H1 (cell line): ENCODE results near the gene DCBLD1. TPM values are rescaled to one million over a fixed set of nuclear protein-coding genes. Genes with fewer than 3 reads are reported as not detected.

Source experiments
- CTCF ChIA-PET: fragments of 300-600 bp; sonication (Branson Sonifier 250); formaldehyde crosslinking; loops from one replicate; lab custom pipeline; 2021; ENCODE audit not compliant: partially characterized antibody; lab: Charles Lee
- POLR2A ChIA-PET: fragments of 300-600 bp; sonication (Branson Sonifier 250); formaldehyde crosslinking; loops from one replicate; lab custom pipeline; 2021; ENCODE audit warnings: inconsistent platforms; ENCODE audit not compliant: partially characterized antibody; lab: Charles Lee
- DNase-seq, 2 experiments: peaks; one replicate each; pipeline versions ENCODE4 v3.0.0 to v3.0.0-alpha.2; 2010 to 2022; ENCODE audit warnings: low spot score in 2 of 2, low read depth in 1 of 2, mixed read lengths in 1 of 2
- FAIRE-seq: peaks from 2 replicates; lab custom pipeline; 2011; peaks lifted over from hg19 to GRCh38; lab: Jason Lieb, UNC
- H2AFZ ChIP-seq: 2 replicates; pipeline ENCODE4 v1.8.1; 2012; ENCODE audit warnings: low read length, inconsistent platforms
- H2AK5ac ChIP-seq: 2 replicates; pipeline ENCODE4 v1.6.1; 2013; ENCODE audit warnings: low read depth, low read length
- H2BK120ac ChIP-seq: replicated peaks from 2 replicates; pipeline ENCODE3; 2013; ENCODE audit warnings: low read depth, low read length, inconsistent platforms
- H2BK12ac ChIP-seq: 2 replicates; pipeline ENCODE4 v1.6.1; 2013; ENCODE audit warnings: low read depth, low read length
- H2BK15ac ChIP-seq: 2 replicates; pipeline ENCODE4 v1.6.1; 2013; ENCODE audit warnings: low read length
- H2BK20ac ChIP-seq: 2 replicates; pipeline ENCODE4 v1.6.1; 2013; ENCODE audit warnings: low read length
- H2BK5ac ChIP-seq: 2 replicates; pipeline ENCODE4 v1.6.1; 2013; ENCODE audit warnings: low read depth, low read length
- H3K14ac ChIP-seq: 2 replicates; pipeline ENCODE4 v1.6.1; 2013; ENCODE audit warnings: inconsistent platforms; ENCODE audit not compliant: insufficient read length
- H3K18ac ChIP-seq: 2 replicates; pipeline ENCODE4 v1.6.1; 2013; ENCODE audit warnings: low read length; ENCODE audit errors: extremely low read depth
- H3K23ac ChIP-seq: 2 replicates; pipeline ENCODE4 v1.6.1; 2013; ENCODE audit warnings: inconsistent platforms; ENCODE audit not compliant: insufficient read length
- H3K23me2 ChIP-seq: 2 replicates; pipeline ENCODE4 v1.6.1; 2013; ENCODE audit warnings: low read depth, low read length
- H3K27ac ChIP-seq: 2 replicates; pipeline ENCODE4 v1.6.1; 2011; ENCODE audit warnings: low read depth, low read length, inconsistent platforms
- H3K27me3 ChIP-seq, 4 experiments: replicated peaks in 1 of 4; 1 replicate in 1 of 4; 2 replicates in 3 of 4; pipeline versions ENCODE4 v1.6.1 to v1.8.1; 2011 to 2013; ENCODE audit warnings: low read length in 3 of 4, mild to moderate bottlenecking in 3 of 4, inconsistent platforms in 2 of 4, mixed read lengths in 2 of 4, moderate library complexity in 1 of 4; ENCODE audit not compliant: control insufficient read depth in 3 of 4, insufficient read depth in 3 of 4; ENCODE audit errors: extremely low read depth in 1 of 4
- H3K36me3 ChIP-seq, 4 experiments: 2 replicates each; pipeline versions ENCODE4 v1.6.1 to v1.8.1; 2011 to 2013; ENCODE audit warnings: mild to moderate bottlenecking in 4 of 4, low read length in 3 of 4, moderate library complexity in 2 of 4, control low read depth in 1 of 4, inconsistent platforms in 1 of 4; ENCODE audit not compliant: insufficient read depth in 4 of 4, control insufficient read depth in 2 of 4
- H3K4ac ChIP-seq: replicated peaks from 2 replicates; pipeline ENCODE3; 2013; ENCODE audit warnings: low read length, low read depth, mixed read lengths, inconsistent platforms; ENCODE audit not compliant: insufficient read length
- H3K4me1 ChIP-seq, 4 experiments: replicated peaks in 1 of 4; 1 replicate in 1 of 4; 2 replicates in 3 of 4; pipeline versions ENCODE4 v1.6.1 to v1.8.1; 2011 to 2013; ENCODE audit warnings: low read length in 3 of 4, inconsistent platforms in 2 of 4, mixed read lengths in 1 of 4; ENCODE audit not compliant: insufficient read depth in 4 of 4, control insufficient read depth in 3 of 4
- H3K4me2 ChIP-seq, 2 experiments: 2 replicates each; pipeline versions ENCODE4 v1.6.1 to v1.8.1; 2011 to 2013; ENCODE audit warnings: low read depth in 2 of 2, low read length in 2 of 2, control low read depth in 1 of 2, inconsistent platforms in 1 of 2, mild to moderate bottlenecking in 1 of 2; ENCODE audit not compliant: insufficient read depth in 1 of 2
- H3K4me3 ChIP-seq, 4 experiments: fragments of 200-600, 300-600 bp in 1 of 4; sonication (generic), shearing (Covaris generic), sonication (Bioruptor Twin) in 1 of 4; 2 replicates each; pipeline versions ENCODE4 v1.5.1 to v1.8.1; 2011 to 2016; ENCODE audit warnings: low read length in 4 of 4, low read depth in 3 of 4, control low read depth in 2 of 4, inconsistent platforms in 2 of 4, mild to moderate bottlenecking in 2 of 4, mixed read lengths in 1 of 4, moderate library complexity in 1 of 4; ENCODE audit not compliant: insufficient read depth in 2 of 4; ENCODE audit errors: extremely low read depth in 1 of 4
- H3K56ac ChIP-seq: replicated peaks from 2 replicates; pipeline ENCODE3; 2013; ENCODE audit warnings: low read depth, mild to moderate bottlenecking, mixed read lengths, low read length, inconsistent platforms; ENCODE audit not compliant: insufficient read length
- H3K79me1 ChIP-seq: 2 replicates; pipeline ENCODE4 v1.6.1; 2013; ENCODE audit warnings: low read depth, low read length, control low read depth
- H3K79me2 ChIP-seq, 2 experiments: 2 replicates each; pipeline versions ENCODE4 v1.6.1 to v1.8.1; 2012 to 2013; ENCODE audit warnings: low read length in 2 of 2, mild to moderate bottlenecking in 2 of 2, inconsistent platforms in 1 of 2; ENCODE audit not compliant: insufficient read depth in 2 of 2, control insufficient read depth in 1 of 2
- H3K9ac ChIP-seq, 4 experiments: replicated peaks in 1 of 4; 1 replicate in 1 of 4; 2 replicates in 3 of 4; pipeline versions ENCODE4 v1.6.1 to v1.8.1; 2011 to 2013; ENCODE audit warnings: low read depth in 3 of 4, low read length in 3 of 4, control low read depth in 2 of 4, mild to moderate bottlenecking in 2 of 4, moderate library complexity in 2 of 4, inconsistent platforms in 1 of 4; ENCODE audit errors: extremely low read depth in 1 of 4
- H3K9me3 ChIP-seq, 2 experiments: 2 replicates each; pipeline versions ENCODE4 v1.6.1 to v1.8.1; 2012 to 2013; ENCODE audit warnings: mild to moderate bottlenecking in 2 of 2, moderate library complexity in 2 of 2, control low read depth in 1 of 2, inconsistent platforms in 1 of 2, low read depth in 1 of 2, low read length in 1 of 2, mixed read lengths in 1 of 2; ENCODE audit not compliant: insufficient read depth in 2 of 2
- H4K20me1 ChIP-seq, 2 experiments: replicated peaks in 1 of 2; 2 replicates each; pipeline versions ENCODE3 to v1.8.1; 2011 to 2013; ENCODE audit warnings: inconsistent platforms in 2 of 2, low read length in 2 of 2, mild to moderate bottlenecking in 1 of 2; ENCODE audit not compliant: insufficient read depth in 2 of 2, control insufficient read depth in 1 of 2
- H4K5ac ChIP-seq: 2 replicates; pipeline ENCODE4 v1.6.1; 2013; ENCODE audit warnings: low read length, low read depth, mixed read lengths, inconsistent platforms; ENCODE audit not compliant: insufficient read length
- H4K8ac ChIP-seq: 2 replicates; pipeline ENCODE4 v1.8.0; 2013; ENCODE audit warnings: mild to moderate bottlenecking, moderate library complexity, low read length, inconsistent platforms; ENCODE audit not compliant: insufficient read depth; ENCODE audit errors: extremely low read depth
- H4K91ac ChIP-seq: replicated peaks from 2 replicates; pipeline ENCODE3; 2013; ENCODE audit warnings: low read length, mixed read lengths, inconsistent platforms; ENCODE audit not compliant: insufficient read length
- BCL11A ChIP-seq, 2 experiments: IDR thresholded peaks; one replicate each; pipeline ENCODE4 v1.6.1; 2011; ENCODE audit warnings: low read depth in 2 of 2, low read length in 2 of 2, mild to moderate bottlenecking in 2 of 2
- KDM1A ChIP-seq: fragments of 200-600, 300-600 bp; sonication (generic); IDR thresholded peaks from 2 replicates; pipeline ENCODE4 v1.7.1; 2016; ENCODE audit warnings: mild to moderate bottlenecking, low read length, borderline replicate concordance
- NRF1 ChIP-seq: IDR thresholded peaks from 2 replicates; pipeline ENCODE4 v1.6.1; 2011; ENCODE audit warnings: mild to moderate bottlenecking, low read depth, low read length, improper control_type of control experiment
- SRF ChIP-seq: IDR thresholded peaks from 2 replicates; pipeline ENCODE4 v1.6.1; 2011; ENCODE audit warnings: mild to moderate bottlenecking, low read depth, low read length, moderate library complexity
- WGBS, 2 experiments: shearing (Covaris generic) in 1 of 2; methylation state at CpG; one replicate each; pipeline versions ENCODE4 v1.1.6 to v1.1.7; 2013 to 2015; ENCODE audit warnings: low lambda C conversion rate in 2 of 2, mixed read lengths in 2 of 2, inconsistent platforms in 1 of 2, low coverage in 1 of 2, missing lambda C conversion rate in 1 of 2; ENCODE audit not compliant: insufficient replicate concordance in 2 of 2, insufficient coverage in 1 of 2, insufficient read length in 1 of 2; ENCODE audit errors: extremely low coverage in 1 of 2, missing lambda C conversion rate in 1 of 2; 5-methylcytosine and 5-hydroxymethylcytosine counted together
- polyA plus RNA-seq, 7 experiments: library from polyadenylated mRNA; depleted of rRNA in 3 of 7; stranded (reverse) in 5 of 7; unstranded in 2 of 7; fragments of >200 nt in 5 of 7; fragments of 200-250 nt in 2 of 7; gene quantifications; 1 replicate in 5 of 7; 2 replicates in 1 of 7; 4 replicates in 1 of 7; pipeline versions ENCODE4 v1.2.1 to v1.2.3, GENCODE V29; 2011 to 2013; ENCODE audit warnings: missing spikeins in 2 of 7, mixed read lengths in 2 of 7
- total RNA-seq: library from RNA; stranded (reverse); fragmentation: NEBNext Ultra II Directional; extraction: Animal tissue kit (Norgen Biotek cat#: 25700); gene quantifications from 2 replicates; pipeline ENCODE4 v1.2.1, GENCODE V29; 2021
- TF ChIP-seq, protein P1 (sequence below): IDR thresholded peaks from 2 replicates; pipeline ENCODE4 v1.6.1; 2011; ENCODE audit warnings: low read length, improper control_type of control experiment

Gene DCBLD1
- total and polyA plus RNA-seq, 2 of the 8 experiments (the other 6 are each of a cell fraction or from before 2014, with no cell fraction given) = 3.9 to 11.2 TPM

DNA sequence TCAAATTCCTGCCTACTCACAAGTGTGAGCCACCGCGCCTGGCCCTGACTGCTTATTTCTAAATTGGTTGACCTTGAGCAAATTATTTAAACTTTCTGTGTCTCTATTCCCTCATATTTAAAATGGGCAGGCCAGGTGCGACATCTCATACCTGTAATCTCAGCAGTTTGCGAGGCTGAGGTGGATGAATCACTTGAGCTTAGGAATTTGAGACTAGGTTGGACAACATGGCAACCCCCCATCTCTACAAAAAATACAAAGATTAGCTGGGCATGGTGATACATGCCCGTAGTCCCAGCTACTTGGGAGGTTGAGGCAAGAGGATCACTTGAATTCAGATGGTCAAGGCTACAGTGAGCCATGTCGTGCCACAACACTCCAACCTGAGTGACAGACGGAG lies 26.5 kb downstream of the DCBLD1 start:
- H3K79me2 ChIP-seq = no peaks in the 10 kb centered on the region
- no peaks in the 10 kb centered on the region for H3K79me1 ChIP-seq
- H3K27ac ChIP-seq = no peak overlapping the region
- no peak overlapping the region for H2BK5ac ChIP-seq
- WGBS, 2 experiments = 94% methylated on average over 7 of the region's 7 CpGs; no CpG with 5 or more reads in 1 of the 2 experiments
- H3K23me2 ChIP-seq = no peaks in the 10 kb centered on the region
- H3K4ac ChIP-seq = no peak overlapping the region
- ChIA-PET POLR2A (no interaction called here), CTCF (interaction anchor here (1.0 to 2.0 kb wide), 2 partner anchors 26 to 59 kb away, joined by 3 to 5 read pairs; no protein-coding TSS in a partner anchor)
- no peak overlapping the region for H3K14ac ChIP-seq
- no peak overlapping the region for H3K56ac ChIP-seq
- no peaks in the 10 kb centered on the region for H3K36me3 ChIP-seq
- H4K8ac ChIP-seq = no peak overlapping the region
- no peak overlapping the region for H3K4me2 ChIP-seq
- no peak overlapping the region for H2BK120ac ChIP-seq
- H3K9me3 ChIP-seq = no peaks in the 10 kb centered on the region
- H4K20me1 ChIP-seq = no peaks in the 10 kb centered on the region
- H3K4me1 ChIP-seq = peaks cover 0 to 6% (median 0%) of the 10 kb centered on the region in 4 experiments; a peak in 2 of 7 replicates
- H3K23ac ChIP-seq = no peak overlapping the region
- H4K91ac ChIP-seq = no peak overlapping the region
- no peak overlapping the region for H3K18ac ChIP-seq
- no peak overlapping the region for H2BK12ac ChIP-seq
- no peaks in the 10 kb centered on the region for H3K27me3 ChIP-seq
- no peak overlapping the region for H2AFZ ChIP-seq
- FAIRE-seq (no peak), DNase-seq (no peak)
- H2BK15ac ChIP-seq = no peak overlapping the region
- H2BK20ac ChIP-seq = no peak overlapping the region
- no peak overlapping the region for H3K4me3 ChIP-seq
- no peak overlapping the region for H2AK5ac ChIP-seq
- no peak overlapping the region for H4K5ac ChIP-seq
- no peak overlapping the region for H3K9ac ChIP-seq
- TF ChIP-seq, protein P1, sequence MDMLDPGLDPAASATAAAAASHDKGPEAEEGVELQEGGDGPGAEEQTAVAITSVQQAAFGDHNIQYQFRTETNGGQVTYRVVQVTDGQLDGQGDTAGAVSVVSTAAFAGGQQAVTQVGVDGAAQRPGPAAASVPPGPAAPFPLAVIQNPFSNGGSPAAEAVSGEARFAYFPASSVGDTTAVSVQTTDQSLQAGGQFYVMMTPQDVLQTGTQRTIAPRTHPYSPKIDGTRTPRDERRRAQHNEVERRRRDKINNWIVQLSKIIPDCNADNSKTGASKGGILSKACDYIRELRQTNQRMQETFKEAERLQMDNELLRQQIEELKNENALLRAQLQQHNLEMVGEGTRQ = no peak
- TF ChIP-seq NRF1 (no peak), BCL11A (IDR thresholded peaks at IDR 0.05; ENCODE audit: low read depth in 2 of 2, low read length in 2 of 2) (no peak), SRF (no peak), KDM1A (no peak)
